ENCODE results near the gene SIRT5. TPM values are rescaled to one million over a fixed set of nuclear protein-coding genes. Genes with fewer than 3 reads are reported as not detected.

The SIRT5 gene
- total RNA-seq, 6 donors from 2014 or later, result 7.0 to 19.9 (median 11.0) TPM

GRCh38 chr6:13614126-13614925 lies 39.9 kb downstream of the SIRT5 start:
- 8 to 20% methylated on average over 12 to 33 of the region's 38 CpGs for WGBS, 2 donors
- Histone ChIP-seq H3K4me1 (peaks cover 18 to 34% (median 20%) of the 10 kb centered on the region in 4 donors), H3K27me3 (no peaks in the 10 kb centered on the region), H3K36me3 (peaks cover 6 to 24% (median 16%) of the 10 kb centered on the region in 4 donors), H3K4me3 (peak overlapping the region; percentile 56 to 89 (median 72)), H3K27ac (peak overlapping the region; percentile 87 to 91 (median 90)), H3K9me3 (no peaks in the 10 kb centered on the region)
- no peak for TF ChIP-seq POLR2AphosphoS5 (IDR thresholded peaks at IDR 0.05)
- TF ChIP-seq POLR2A (IDR thresholded peaks at IDR 0.05), result no peak
- TF ChIP-seq, protein P1, sequence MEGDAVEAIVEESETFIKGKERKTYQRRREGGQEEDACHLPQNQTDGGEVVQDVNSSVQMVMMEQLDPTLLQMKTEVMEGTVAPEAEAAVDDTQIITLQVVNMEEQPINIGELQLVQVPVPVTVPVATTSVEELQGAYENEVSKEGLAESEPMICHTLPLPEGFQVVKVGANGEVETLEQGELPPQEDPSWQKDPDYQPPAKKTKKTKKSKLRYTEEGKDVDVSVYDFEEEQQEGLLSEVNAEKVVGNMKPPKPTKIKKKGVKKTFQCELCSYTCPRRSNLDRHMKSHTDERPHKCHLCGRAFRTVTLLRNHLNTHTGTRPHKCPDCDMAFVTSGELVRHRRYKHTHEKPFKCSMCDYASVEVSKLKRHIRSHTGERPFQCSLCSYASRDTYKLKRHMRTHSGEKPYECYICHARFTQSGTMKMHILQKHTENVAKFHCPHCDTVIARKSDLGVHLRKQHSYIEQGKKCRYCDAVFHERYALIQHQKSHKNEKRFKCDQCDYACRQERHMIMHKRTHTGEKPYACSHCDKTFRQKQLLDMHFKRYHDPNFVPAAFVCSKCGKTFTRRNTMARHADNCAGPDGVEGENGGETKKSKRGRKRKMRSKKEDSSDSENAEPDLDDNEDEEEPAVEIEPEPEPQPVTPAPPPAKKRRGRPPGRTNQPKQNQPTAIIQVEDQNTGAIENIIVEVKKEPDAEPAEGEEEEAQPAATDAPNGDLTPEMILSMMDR (IDR thresholded peaks at IDR 0.05), result no peak
- TF ChIP-seq EP300 (IDR thresholded peaks at IDR 0.05), result no peak
- peak; percentile 47 to 90 for DNase-seq
- peak; percentile 70 to 74 for ATAC-seq (ENCODE audit: low FRiP score in 2 of 2)

DNA sequence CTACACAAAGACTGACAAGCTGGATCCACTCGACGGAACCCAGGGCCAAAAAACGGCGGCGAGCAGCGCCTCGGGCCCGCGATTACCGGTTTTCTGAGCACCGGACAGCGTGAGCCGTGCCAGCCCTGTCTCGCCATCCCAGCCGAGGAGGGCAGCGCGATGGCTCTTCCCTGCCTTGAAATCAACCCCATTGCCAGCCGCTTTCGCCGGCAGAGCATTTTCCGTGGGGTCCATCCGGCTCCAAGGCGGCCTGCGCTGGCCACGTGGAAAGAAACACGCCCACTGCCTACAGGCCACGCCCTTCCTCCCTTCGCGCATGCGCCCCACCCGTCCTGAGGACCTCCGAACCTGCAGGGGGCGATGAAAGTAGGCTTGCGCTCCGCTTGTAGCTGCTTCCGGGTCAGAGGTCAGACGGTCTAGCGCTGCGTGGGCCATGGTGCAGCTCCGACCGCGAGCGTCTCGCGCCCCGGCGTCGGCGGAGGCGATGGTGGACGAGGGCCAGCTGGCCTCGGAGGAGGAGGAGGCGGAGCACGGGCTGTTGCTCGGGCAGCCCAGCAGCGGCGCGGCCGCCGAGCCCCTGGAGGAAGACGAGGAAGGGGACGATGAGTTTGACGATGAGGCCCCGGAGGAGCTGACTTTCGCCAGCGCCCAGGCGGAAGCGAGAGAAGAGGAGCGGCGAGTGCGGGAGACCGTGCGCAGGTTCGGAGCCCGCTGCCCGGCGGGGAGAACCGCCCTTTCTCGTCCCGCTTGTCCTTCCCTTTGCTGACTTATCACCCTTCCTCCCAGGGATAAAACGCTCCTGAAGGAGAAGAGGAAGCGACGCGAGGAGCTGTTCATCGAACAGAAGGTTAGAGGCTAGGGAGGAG lies 40.8 kb downstream of the SIRT5 start, which contains the start of gene NOL7:
Gene NOL7, plus strand, starts transcription at position 410 of the 866 bp plus-strand sequence. Its CDS starts 24 bp downstream, at position 434.
- Histone ChIP-seq H3K36me3 (peaks cover 6 to 33% (median 24%) of the 10 kb centered on the region in 4 donors), H3K9me3 (no peaks in the 10 kb centered on the region), H3K4me3 (peak within 1 kb of the TSS; percentile 64 to 89 (median 80)), H3K27ac (peak within 1 kb of the TSS; percentile 87 to 91 (median 90)), H3K27me3 (no peaks in the 10 kb centered on the region), H3K4me1 (peaks cover 18 to 34% (median 20%) of the 10 kb centered on the region in 4 donors)
- 0 to 1% methylated on average over 26 to 57 of the region's 85 CpGs for WGBS, 2 donors
- TF ChIP-seq POLR2AphosphoS5 (IDR thresholded peaks at IDR 0.05) (peak; percentile 99 to 100), EP300 (IDR thresholded peaks at IDR 0.05) (peak in 1 of 4 donors; percentile 93), POLR2A (IDR thresholded peaks at IDR 0.05) (peak in 2 of 4 donors; percentile 82 to 96)
- TF ChIP-seq, protein P1 (IDR thresholded peaks at IDR 0.05), result peak; percentile 84 to 100 (median 99)
- peak; percentile 99 to 100 for ATAC-seq (ENCODE audit: low FRiP score in 2 of 2)
- peak; percentile 96 to 98 for DNase-seq

DNA sequence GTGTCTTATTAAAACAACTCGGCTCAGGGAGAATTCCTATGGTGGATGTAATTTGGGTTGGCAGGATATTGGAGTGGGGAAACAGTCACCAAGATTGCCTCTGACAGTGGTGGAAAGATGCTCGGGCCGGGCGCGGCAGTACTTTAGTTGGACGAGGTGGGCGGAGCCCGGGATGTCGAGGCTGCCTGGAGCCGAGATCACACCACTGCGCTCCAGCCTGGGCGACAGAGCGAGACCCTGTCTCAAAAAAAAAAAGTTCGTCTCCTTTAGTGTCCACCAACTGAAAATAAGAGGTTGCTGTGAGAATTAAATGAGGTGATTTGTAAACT lies 41.4 kb downstream of the SIRT5 start:
- DNase-seq (peak; percentile 62 to 77), ATAC-seq (ENCODE audit: low FRiP score in 2 of 2) (peak; percentile 56 to 73)
- peaks cover 6 to 39% (median 28%) of the 10 kb centered on the region in 4 donors for H3K36me3 ChIP-seq
- 0% methylated on average over 14 of the region's 14 CpGs for WGBS, 2 donors
- peak overlapping the region; percentile 64 to 89 (median 80) for H3K4me3 ChIP-seq
- H3K27ac ChIP-seq, result peak overlapping the region; percentile 87 to 91 (median 90)
- TF ChIP-seq, protein P1 (IDR thresholded peaks at IDR 0.05), result no peak
- TF ChIP-seq EP300 (IDR thresholded peaks at IDR 0.05) (no peak), POLR2AphosphoS5 (IDR thresholded peaks at IDR 0.05) (no peak), POLR2A (IDR thresholded peaks at IDR 0.05) (no peak)
- H3K4me1 ChIP-seq, result peaks cover 18 to 34% (median 20%) of the 10 kb centered on the region in 4 donors
- H3K9me3 ChIP-seq, result no peaks in the 10 kb centered on the region
- H3K27me3 ChIP-seq, result no peaks in the 10 kb centered on the region

DNA sequence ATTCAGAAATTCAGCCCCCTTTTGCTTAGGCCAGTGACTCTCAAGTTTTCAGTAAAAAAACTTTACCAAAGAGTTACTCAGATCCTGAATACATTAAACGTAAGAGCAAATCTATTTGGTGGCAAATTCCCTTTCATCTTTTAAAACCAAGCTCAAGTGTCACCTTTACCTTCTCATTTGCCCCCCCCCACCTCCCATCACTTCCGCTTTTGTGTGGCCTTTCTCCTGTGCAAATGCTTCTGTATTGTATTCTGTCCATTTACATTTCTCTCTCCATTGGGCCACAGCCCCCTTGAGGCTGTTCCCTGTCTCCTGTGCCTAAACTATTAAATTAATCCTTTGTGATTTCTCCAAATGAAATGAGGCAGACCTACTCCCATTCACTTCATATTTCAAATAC lies 42.7 kb downstream of the SIRT5 start:
- H3K4me3 ChIP-seq, result no peak overlapping the region
- ATAC-seq (ENCODE audit: low FRiP score in 2 of 2) (no peak), DNase-seq (no peak)
- 75 to 78% methylated on average over 2 of the region's 2 CpGs for WGBS, 2 donors
- peaks cover 18 to 34% (median 20%) of the 10 kb centered on the region in 4 donors for H3K4me1 ChIP-seq
- no peaks in the 10 kb centered on the region for H3K27me3 ChIP-seq
- H3K36me3 ChIP-seq, result peaks cover 11 to 52% (median 39%) of the 10 kb centered on the region in 4 donors
- H3K9me3 ChIP-seq, result no peaks in the 10 kb centered on the region
- no peak overlapping the region for H3K27ac ChIP-seq
- no peak for TF ChIP-seq POLR2AphosphoS5 (IDR thresholded peaks at IDR 0.05)
- TF ChIP-seq, protein P1 (IDR thresholded peaks at IDR 0.05), result no peak
- no peak for TF ChIP-seq EP300 (IDR thresholded peaks at IDR 0.05)
- no peak for TF ChIP-seq POLR2A (IDR thresholded peaks at IDR 0.05)

Measured in upper lobe of left lung (tissue), 6 donors.